HG02943 (cell line): ENCODE measurements around the gene ZNF280C.

Source experiments
- ATAC-seq: cut with Tn5 transposase; IDR thresholded peaks from one replicate; pipeline ENCODE4 v1.9.1; 2021; ENCODE audit warnings: mild to moderate bottlenecking, low read depth, moderate library complexity; ENCODE audit not compliant: unreplicated experiment

Gene ZNF280C

GRCh38 chrX:130184168-130184567 is 84.5 kb downstream of the ZNF280C start:
- ATAC-seq = no peak

- no peak for ATAC-seq
Observed at GRCh38 chrX:130179579-130180215, 89.0 kb downstream of the ZNF280C start.

- no peak for ATAC-seq
Observed at GRCh38 chrX:130179170-130179569, 89.5 kb downstream of the ZNF280C start.

GRCh38 chrX:130176942-130177341 is 91.8 kb downstream of the ZNF280C start:
- ATAC-seq = no peak

- ATAC-seq = peak; percentile 80
Observed at GRCh38 chrX:130176354-130176776, 92.3 kb downstream of the ZNF280C start.

GRCh38 chrX:130174937-130175336 is 93.8 kb downstream of the ZNF280C start:
- ATAC-seq = no peak

- no peak for ATAC-seq
Observed at GRCh38 chrX:130174045-130174704, 94.5 kb downstream of the ZNF280C start.

GRCh38 chrX:130173190-130173895 is 95.4 kb downstream of the ZNF280C start:
- peak; percentile 30 for ATAC-seq

- no peak for ATAC-seq
Observed at GRCh38 chrX:130172127-130172845, 96.4 kb downstream of the ZNF280C start.

GRCh38 chrX:130171446-130172126 is 97.1 kb downstream of the ZNF280C start, which contains the start of gene RAB33A:
Gene RAB33A, plus strand, starts transcription at chrX:130171962. Its CDS starts 101 bp downstream, at chrX:130172063.
- peak; percentile 4 for ATAC-seq

GRCh38 chrX:130170752-130171445 is 97.8 kb downstream of the ZNF280C start:
- peak; percentile 67 for ATAC-seq

- ATAC-seq = no peak
Observed at GRCh38 chrX:130167040-130167439, 101.7 kb downstream of the ZNF280C start.

GRCh38 chrX:130166503-130166777 is 102.3 kb downstream of the ZNF280C start:
- ATAC-seq = no peak

GRCh38 chrX:130165703-130166502 is 102.8 kb downstream of the ZNF280C start, which contains the start of gene AIFM1:
Gene AIFM1, minus strand, starts transcription at chrX:130165841. Its CDS starts 185 bp downstream, at chrX:130165656.
- peak; percentile 88 for ATAC-seq

GRCh38 chrX:130165181-130165702 is 103.5 kb downstream of the ZNF280C start:
- ATAC-seq = no peak

GRCh38 chrX:130163398-130163797 is 105.3 kb downstream of the ZNF280C start:
- ATAC-seq = no peak

GRCh38 chrX:130162094-130162735 is 106.5 kb downstream of the ZNF280C start:
- no peak for ATAC-seq

- ATAC-seq = no peak
Observed at GRCh38 chrX:130159776-130160175, 108.9 kb downstream of the ZNF280C start.
